Esophagus muscularis mucosa (tissue), 4 donors: ENCODE results near the gene ANO4.

Source experiments
- EP300 ChIP-seq: sonication (generic); formaldehyde crosslinking; IDR thresholded peaks from one replicate; pipeline ENCODE4 v1.6.1; 2017; ENCODE audit warnings: antibody characterized with exemption
- POLR2A ChIP-seq: fragments of 450-650 bp; IDR thresholded peaks from one replicate; pipeline ENCODE4 v1.6.1; 2017; ENCODE audit warnings: antibody characterized with exemption, moderate library complexity, mild to moderate bottlenecking, low read depth
- POLR2AphosphoS5 ChIP-seq, 2 donors: sonication (generic); formaldehyde crosslinking; IDR thresholded peaks; one replicate each; pipeline ENCODE4 v1.6.1; 2017; ENCODE audit warnings: antibody characterized with exemption in 2 of 2
- TF ChIP-seq, protein P1 (sequence below), 3 experiments: fragments of 200-600 bp in 2 of 3; fragments of 450-650 bp in 1 of 3; sonication (generic) in 2 of 3; IDR thresholded peaks; one replicate each; pipeline ENCODE4 v1.5.1; 2017 to 2019; ENCODE audit warnings: antibody characterized with exemption in 3 of 3, mild to moderate bottlenecking in 2 of 3, moderate library complexity in 1 of 3

DNA sequence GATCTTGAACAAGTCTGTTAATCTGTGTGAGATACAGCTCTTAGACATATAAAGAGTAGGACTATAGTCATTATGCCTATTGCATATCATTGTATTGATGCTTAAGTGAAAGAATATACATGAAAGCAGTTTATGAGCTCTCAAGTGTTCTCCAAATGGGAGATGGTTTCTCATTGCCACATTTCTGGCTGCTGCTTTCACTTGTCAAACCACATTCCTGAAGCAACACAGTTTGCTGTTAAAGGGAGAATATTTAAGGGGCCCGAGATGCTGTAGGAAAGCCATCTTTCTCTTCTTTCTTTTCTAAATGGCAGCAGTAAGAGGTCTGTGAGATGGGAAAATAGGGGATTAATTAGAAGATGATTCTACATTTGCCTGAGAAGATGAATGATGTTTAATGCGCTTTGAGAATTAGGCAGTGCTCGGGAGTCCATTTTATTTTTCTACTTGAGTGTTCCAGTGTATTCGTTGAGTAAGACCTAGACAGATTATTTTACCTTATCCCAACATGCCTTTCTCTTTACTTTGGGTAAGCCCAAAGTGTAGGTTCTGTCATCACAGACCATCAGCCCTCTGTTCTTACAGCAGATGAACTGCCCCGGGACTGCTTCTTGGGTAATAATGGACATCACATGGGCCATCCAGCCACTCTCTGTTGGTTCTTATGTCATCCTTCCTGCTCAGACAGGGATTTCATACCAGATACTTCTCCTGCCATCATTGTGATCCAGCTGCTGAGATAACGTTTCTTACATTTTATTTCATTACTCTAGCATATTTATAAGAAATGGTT is 35.6 kb downstream of the ANO4 start:
- TF ChIP-seq, protein P1, sequence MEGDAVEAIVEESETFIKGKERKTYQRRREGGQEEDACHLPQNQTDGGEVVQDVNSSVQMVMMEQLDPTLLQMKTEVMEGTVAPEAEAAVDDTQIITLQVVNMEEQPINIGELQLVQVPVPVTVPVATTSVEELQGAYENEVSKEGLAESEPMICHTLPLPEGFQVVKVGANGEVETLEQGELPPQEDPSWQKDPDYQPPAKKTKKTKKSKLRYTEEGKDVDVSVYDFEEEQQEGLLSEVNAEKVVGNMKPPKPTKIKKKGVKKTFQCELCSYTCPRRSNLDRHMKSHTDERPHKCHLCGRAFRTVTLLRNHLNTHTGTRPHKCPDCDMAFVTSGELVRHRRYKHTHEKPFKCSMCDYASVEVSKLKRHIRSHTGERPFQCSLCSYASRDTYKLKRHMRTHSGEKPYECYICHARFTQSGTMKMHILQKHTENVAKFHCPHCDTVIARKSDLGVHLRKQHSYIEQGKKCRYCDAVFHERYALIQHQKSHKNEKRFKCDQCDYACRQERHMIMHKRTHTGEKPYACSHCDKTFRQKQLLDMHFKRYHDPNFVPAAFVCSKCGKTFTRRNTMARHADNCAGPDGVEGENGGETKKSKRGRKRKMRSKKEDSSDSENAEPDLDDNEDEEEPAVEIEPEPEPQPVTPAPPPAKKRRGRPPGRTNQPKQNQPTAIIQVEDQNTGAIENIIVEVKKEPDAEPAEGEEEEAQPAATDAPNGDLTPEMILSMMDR (IDR thresholded peaks at IDR 0.05): no peak
- TF ChIP-seq POLR2A: no peak
- no peak for TF ChIP-seq POLR2AphosphoS5 (IDR thresholded peaks at IDR 0.05)
- TF ChIP-seq EP300: no peak
